Choroid plexus epithelial cell (primary cell): Measurements from ENCODE around the gene NR6A1.
A peak's percentile ranks its signal among the peaks of the same experiment; 100 is the strongest.

Source experiments
- DNase-seq: peaks from one replicate; pipeline ENCODE4 v3.0.0-alpha.2; 2010; ENCODE audit warnings: low read depth
- H3K4me3 ChIP-seq: 2 replicates; pipeline ENCODE4 v1.5.1; 2011; ENCODE audit warnings: low read depth, mild to moderate bottlenecking, control low read depth, low read length, moderate library complexity
- CTCF ChIP-seq: conservative IDR thresholded peaks from 2 replicates; pipeline ENCODE4 v1.5.1; 2011; ENCODE audit warnings: low read depth, mild to moderate bottlenecking, control low read depth, inconsistent platforms, low read length, moderate library complexity

The NR6A1 gene

GRCh38 chr9:124626276-124626675 lies 144.8 kb downstream of the NR6A1 start:
- H3K4me3 ChIP-seq = no peak overlapping the region
- no peak for TF ChIP-seq CTCF
- peak; percentile 12 for DNase-seq

DNA sequence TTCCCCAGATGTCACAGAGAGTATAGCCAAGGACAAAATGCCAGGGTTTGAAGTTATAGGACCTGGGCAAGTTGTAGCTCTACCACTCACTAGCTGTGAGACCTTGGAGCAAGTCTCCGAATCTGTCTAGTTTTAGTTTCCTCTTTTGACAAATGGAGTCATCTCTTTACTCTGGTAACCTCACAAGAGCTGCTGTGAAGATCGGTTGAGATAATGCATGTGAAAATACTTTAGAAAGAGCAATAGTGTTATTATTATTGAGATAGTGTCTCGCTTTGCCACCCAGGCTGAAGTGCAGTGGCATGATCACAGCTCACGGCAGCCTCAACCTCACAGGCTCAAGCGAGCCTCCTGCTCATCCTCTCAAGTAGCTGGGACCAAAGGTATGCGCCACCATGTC lies 146.0 kb downstream of the NR6A1 start:
- H3K4me3 ChIP-seq = no peak overlapping the region
- no peak for DNase-seq
- no peak for TF ChIP-seq CTCF

GRCh38 chr9:124624735-124624992 lies 146.4 kb downstream of the NR6A1 start:
- DNase-seq = no peak
- TF ChIP-seq CTCF = no peak
- no peak overlapping the region for H3K4me3 ChIP-seq

DNA sequence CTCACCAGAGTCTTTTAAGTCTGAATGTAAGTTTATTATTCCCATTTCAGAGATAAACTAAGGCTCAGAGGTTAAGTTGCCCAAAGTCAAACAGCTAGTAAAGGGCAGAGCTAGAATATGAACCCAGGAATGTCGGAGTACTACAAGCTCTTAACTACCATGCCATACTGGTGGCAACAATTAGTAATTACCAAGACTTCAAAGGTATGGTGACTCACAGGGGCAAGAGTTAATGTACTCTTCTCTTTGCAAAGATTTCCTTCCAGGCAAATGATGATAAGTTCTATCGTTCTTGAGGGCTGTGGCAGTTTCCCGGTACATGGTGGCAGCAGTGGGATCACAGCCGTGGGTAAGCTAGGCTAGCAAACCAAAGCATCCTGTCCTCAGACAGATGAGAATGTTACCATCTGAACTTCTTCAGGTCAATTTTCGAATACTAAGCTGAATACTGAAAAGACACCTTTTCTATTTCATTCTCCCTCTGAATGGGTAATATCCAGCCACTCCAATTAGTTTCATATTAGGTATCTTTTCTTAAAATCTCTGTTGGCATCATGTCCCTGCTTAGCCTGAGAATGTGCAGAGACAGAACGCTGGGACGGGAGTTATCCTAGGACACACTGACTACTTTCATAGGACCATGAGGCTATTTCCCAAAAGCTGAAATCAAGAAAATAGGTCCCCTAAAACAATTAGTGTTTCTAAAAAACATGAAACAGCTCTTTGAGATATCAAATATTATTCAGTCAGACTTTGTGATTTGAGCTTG lies 147.0 kb downstream of the NR6A1 start:
- DNase-seq = no peak
- no peak for TF ChIP-seq CTCF
- no peak overlapping the region for H3K4me3 ChIP-seq

DNA sequence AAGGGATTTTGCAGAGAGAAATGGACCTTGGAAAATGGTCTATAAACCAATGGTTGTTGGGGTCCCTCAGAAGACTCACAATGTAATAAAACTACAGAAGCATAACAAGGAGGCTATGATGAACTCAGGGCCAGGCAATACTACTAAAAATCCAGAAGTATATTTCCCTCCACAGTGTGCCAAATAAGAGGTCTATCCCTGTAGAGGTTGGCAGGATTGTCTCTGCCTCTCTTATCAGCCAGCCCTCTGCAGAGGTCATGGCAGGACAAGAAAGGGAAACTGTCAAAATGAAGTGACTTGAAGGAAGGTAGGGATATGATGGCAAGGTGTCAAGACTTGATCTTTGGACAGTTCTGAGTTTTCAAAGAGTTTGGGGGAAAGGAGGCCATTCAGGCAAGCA lies 148.2 kb downstream of the NR6A1 start:
- H3K4me3 ChIP-seq = no peak overlapping the region
- no peak for DNase-seq
- no peak for TF ChIP-seq CTCF

DNA sequence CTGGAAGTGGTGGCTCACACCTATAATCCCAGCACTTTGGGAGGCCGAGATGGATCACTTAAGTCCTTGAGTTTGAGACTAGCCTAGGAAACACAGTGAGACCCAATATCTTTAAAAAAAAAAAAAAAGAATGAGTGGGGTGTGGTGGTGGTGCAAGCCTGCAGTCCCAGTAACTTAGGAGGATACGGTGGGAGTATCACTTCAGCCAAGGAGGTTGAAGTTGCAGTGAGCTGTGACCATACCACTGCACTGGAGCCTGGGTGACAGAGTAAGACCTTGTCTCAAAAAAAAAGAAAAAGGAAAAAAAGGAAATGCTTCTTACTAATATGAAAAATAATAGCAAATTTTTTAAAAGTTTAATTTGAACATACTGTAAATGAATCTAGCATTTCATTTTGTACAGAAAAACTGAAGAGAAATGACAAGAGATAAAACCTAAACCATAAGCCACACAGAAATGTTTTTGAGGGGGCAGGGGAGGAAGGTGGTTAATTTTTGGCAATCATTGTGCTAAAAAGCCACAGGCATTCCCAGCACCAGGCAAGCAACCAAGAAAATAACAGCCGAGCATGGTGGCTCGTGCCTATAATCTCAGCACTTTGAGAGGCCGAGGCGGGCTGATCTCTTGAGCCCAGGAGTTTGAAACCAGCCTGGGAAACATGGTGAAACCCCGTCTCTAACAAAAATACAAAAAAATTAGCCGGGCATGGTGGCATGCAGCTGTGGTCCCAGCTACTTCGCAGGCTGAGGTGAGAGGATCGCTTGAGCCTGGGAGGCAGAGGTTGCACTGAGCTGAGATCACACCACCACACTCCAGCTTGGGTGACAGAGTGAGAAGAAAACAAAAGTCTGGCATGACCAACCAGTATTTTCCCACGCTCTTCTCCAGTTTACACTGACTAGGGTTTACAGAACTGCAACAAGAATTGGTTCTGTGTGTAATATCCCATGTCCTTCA lies 149.5 kb downstream of the NR6A1 start:
- DNase-seq = peak; percentile 47
- H3K4me3 ChIP-seq = no peak overlapping the region
- no peak for TF ChIP-seq CTCF

DNA sequence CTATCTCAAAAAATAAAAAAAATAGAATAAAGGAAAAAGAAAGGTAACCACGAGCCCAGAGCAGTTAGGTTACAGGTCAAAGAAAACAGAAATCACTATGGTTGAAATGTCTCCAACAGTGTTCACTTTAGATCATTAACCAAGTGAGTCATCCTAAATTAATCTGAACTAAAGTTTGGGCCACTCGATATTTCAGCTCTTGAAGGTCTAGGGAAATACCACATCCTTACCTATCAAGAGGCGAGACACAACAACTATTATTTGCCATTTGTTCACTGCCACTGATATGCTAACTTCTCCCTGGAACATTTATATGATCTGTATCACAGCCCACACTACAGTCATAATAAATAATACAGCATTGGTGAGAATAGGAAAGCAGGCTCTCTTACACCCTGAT lies 152.6 kb downstream of the NR6A1 start:
- no peak for DNase-seq
- no peak overlapping the region for H3K4me3 ChIP-seq
- TF ChIP-seq CTCF = no peak
